HG03571 (cell line): ENCODE data around the gene RNF32.
"Not testable (repeated sequence)": the region's sequence is repeated elsewhere in the genome, so short reads cannot be mapped to it uniquely, and the experiment has no call there.

ENCODE experiments used
- ATAC-seq: cut with Tn5 transposase; IDR thresholded peaks from one replicate; pipeline ENCODE4 v1.9.1; 2021; ENCODE audit not compliant: unreplicated experiment

Gene RNF32

DNA sequence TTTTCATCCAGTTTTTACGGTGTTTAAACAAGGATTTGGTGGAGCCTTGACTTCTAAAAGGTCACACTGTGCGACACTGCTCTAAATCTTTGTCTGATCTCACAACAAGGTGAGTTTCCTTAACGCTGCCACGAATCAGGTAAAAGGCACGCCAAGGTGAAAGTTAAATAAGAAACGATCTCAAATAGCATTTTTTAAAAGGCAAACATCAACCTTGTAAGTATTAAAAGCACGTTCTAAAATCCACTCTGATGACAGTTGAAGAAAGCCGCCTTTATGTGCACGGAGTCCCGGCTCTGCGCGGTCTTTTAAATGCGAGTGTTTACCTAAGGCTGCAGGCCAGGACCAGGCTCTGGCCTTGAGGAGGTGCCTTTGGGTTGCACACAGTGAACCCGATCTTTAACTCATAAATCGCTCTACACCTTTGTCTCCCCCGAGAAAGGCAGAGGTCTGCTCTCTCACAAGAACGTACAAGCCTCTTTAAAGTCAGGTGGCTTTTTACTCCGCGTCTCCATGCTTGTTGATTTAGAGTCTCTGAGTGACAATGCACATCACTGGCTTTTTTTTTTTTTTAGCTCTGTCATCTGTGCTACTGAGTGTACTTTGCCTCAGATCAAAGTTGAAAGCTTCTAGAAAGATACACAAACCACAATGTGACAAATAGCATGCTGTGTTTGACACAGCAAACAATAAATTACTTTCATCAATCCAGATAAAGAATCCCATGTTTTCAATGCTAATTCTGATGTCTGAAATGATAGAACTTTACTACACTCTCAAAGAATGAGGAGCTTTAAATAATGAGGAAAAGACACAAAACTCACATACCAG, 25.9 kb upstream of the RNF32 start:
- ATAC-seq, result no peak

DNA sequence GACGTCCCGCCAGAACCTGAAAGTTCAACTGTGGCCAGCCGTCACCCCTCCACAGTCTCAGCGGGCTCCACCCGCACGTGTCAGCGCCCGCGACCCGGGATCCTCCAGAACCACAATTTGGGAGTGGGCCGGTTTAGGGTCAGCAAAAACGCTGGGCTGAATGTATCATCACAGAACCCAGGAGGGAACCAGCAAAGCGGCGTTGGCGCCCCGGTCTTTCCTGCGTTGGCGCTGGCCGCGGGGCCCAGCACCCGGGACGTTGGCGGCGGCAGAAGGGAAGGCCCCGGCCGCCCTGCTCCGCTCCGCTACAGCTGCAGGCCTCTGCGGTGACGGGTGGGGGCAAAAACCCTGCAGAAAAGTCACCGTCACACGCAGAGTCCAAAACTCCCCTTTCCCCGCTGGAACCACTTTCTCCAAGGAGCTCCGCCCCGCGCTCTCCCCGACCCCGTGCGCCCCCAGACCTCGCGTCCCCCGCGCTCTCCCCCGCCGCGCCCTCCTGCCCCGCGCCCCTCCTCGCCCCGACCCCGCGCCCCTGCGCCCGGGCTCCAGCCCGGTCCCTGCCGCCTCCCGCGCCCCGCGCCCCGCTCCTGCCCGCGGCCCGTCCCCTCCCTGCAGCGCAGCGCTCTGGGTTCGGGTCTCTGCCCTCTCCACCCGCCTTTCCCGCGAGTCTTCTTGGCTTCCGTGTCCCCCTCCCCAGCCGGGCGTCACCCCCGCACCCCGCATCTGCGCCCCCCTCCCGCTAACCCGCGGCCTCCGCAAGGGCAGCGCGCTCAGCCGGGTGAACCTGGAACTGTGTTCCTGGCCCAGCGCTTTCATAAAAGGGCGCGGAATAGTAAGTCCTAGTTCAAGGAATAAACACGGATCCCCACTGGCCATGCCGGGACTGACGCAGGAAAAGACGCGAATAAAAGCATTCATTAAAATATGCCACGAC, 24.0 kb upstream of the RNF32 start:
- ATAC-seq, result no peak

DNA sequence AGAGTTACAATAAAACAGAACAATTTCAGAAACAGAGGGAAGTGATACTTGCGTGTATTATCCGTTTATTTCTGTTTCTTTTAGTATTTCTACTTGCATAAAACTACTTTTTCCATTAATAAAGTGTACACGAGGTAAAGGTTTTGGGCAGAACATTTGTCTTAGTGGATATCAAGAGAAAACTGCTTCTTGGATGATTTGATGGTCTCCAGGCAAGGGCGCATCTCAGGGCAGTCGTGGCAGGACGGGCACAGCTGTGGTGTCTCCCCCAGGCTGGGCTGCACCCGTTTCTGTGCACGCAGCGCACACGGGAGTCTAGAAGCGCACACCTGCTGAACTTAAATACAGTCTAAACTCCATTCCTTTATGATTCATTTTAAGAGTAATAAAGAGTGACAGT, 23.4 kb upstream of the RNF32 start:
- ATAC-seq, result no peak

DNA sequence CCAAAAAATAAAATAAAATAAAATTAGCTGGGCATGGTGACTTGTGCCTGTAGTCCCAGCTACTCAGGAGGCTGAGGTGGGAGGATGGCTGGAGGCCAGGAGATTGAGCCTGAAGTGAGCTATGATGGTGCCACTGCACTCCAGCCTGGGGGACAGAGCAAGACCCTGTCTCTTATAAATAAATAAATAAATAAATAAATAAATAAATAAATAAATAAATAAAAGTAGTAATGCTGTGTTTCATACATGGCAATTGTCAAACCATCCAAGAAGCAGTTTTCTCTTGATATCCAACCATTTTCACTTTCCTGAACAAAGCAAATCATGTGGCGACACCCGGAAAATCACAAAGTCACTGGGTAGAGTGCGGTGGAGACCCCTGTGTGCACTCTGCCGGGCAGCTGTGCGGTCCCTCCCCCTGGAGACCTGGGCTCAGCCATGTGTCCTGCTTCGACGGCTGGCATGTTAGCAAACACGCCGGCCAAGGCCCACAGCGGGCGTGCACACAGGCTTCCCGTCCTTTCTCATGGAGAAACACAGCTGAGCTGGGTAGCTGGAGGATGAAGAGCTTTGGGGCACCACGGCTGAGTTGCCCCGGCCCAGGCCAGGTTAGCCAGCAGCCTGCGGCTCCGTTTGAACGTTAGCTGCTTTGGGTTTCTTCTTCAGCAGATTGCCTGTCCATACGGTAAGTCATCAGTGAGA, 22.3 kb upstream of the RNF32 start:
- no peak for ATAC-seq

DNA sequence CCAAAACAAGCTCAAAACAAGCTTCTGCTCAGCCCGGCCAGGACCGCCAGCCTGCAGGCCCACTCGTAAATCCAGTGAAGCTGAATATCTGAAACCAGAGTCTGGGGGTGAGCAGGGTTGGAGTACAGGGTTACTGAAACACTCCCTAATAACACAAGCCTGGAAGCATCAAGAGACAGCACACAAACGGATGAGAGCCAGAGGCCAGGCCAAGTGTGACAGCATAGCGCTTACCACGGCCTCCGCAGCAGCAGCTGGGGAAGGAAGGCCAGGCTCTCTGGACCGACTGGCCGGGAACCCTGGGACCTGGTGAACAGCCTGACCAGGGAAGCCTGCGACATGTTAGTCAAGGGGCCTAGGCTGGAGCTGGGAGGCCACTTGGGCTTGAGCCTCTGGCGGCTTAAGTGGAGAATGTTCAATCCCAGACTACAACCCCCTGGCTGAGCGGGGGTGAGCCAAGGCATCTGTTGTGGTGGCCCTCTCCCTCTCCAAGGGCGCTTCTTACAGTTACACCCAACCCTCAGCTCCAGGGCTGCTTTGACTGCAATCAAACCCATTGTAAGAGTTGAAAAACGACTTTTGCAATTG, 21.7 kb upstream of the RNF32 start:
- no peak for ATAC-seq

DNA sequence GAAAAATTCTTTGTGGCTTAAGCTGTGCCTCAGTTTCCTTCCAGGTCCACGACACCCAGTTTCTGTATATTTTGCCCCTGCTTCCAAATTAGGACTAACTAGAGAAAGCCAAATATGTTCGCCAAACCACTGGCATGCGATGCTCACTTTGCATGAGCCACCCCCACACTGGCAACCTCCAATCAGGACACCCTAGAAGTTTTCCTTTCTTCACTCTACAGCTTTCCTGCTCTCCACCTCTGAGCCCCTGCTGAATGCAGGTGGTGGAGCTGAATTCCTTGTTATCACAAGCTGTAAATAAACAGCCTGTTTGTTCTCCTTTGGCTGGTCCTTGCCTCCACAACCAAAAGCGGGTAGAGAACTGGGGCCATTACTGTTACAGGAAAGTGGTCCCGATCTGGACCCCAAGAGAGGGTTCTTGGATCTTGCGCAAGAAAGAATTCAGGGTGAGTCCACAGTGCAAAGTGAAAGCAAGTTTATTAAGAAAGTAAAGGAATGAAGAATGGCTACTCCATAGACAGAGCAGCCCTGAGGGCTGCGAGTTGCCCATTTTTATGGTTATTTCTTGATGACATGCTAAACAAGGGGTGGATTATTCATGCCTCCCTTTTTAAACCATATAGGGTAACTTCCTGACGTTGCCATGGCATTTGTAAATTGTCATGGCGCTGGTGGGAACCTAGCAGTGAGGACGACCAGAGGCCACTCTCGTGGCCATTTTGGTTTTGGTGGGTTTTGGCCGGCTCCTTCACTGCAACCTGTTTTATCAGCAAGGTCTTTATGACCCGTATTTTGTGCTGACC, 20.9 kb upstream of the RNF32 start:
- not testable (repeated sequence) for ATAC-seq

DNA sequence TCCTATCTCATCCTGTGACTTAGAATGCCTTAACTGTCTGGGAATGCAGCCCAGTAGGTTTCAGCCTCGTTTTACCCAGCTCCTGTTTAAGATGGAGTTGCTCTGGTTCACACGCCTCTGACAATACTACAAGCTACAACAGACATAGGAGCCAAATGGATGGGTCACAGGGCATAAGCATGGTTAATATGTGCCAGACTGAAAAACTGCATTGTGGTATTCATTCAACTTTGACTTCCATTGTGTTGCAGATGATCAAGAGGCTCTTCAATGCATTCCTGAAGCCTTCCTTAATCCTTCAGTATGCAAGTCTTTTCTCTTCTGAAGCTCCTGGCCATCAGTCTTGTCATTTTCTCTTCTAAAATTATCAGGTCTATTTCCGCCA, 20.3 kb upstream of the RNF32 start:
- no peak for ATAC-seq

DNA sequence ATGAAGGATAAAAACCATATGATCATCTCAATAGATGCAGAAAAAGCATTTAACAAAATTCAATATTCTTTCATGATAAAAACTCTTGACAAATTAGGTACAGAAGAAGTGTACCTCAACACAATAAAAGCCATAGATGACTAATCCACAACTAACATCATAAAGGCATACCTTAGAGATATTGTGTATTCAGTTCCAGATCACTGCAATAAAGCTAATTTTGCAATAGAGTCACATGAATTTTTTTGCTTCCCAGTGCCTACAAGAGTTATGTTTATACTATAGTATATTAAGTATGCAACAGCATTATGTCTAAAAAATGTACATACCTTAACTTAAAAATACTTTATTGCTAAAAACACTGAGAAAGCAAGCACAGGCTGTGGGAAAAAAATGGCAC, 18.9 kb upstream of the RNF32 start:
- no peak for ATAC-seq

DNA sequence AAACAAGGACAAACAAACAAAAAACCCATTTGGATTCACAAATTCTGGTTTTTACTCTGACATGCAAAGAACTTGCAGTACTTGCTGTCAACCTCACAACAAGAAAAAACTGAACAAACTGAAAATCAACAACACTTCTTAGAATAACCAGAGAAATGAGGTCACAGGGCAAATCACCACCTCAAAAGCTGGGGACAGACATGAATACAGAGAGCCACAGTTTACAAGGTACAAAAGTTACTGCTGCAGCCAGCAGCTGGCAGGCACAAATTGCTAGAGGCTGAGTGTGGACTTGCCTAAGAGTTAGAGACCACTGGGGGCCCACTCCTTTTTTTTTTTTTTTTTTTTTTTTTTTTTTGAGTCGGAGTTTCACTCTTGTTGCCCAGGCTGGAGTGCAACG, 15.0 kb upstream of the RNF32 start:
- ATAC-seq, result no peak

DNA sequence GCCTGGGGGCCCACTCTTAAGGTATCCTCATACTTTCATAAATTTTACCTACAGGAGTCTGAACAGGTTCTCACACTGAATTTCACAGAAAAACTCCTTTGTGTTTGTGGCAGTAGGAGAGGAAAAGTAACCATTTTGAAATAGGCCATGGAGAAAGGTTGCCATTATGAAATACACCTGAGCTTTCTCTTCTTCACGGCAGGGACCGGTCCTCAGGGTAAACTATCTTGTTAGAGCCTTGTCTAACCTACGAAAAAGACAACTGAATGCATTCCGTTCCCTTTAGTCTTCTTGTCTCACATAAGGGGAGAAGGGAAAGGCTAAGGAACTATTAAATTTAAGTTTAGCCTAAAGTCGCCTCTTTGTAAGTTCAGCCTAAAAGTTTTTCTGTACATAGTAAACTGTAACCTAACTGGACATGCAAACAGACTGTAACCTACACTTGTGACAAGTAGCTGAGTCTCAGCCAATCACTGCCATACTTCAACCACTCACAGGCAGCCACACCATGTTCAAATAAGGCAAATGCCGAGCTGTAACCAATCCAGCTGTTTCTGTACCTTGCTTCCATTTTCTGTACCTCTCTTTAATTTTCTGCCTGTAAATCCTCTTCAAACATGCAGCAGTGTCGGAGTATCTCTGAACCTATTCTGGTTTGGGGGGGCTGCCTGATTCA, 14.2 kb upstream of the RNF32 start:
- ATAC-seq, result no peak

DNA sequence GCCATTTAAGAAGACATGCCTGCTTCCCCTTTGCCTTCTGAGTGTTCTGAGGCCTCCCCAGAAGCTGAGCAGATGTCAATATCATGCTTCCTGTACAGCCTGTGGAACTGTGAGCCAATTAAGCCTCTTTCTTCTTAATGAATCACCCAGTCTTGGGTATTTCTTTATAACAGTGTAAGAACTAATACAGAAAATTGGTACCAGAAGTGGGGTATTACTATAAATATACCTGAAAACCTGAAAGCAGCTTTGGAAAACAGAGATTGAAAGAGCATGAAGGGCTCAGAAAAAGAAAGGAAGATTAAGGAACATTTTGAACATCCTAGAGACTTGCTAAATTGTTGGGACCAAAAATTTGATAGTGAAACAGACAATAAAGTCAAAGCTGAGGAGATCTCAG, 12.0 kb upstream of the RNF32 start:
- ATAC-seq, result no peak

DNA sequence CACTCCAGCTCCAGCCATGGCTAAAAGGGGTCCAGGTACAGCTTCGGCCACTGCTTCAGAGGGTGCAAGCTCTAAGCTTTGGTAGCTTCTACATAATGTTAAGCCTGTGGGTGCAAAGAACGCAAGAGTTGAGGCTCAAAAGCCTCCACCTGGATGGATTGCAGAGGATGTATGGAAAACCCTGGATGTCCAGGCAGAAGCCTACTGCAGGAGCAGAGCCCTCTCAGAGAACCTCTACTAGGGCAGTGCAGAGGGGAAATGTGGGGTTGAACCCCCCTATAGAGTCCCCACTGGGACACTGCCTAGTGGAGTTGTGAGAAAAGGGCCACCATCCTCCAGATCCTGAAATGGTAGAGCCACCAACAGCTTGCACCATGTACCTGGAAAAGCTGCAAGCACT, 10.7 kb upstream of the RNF32 start:
- ATAC-seq, result no peak

DNA sequence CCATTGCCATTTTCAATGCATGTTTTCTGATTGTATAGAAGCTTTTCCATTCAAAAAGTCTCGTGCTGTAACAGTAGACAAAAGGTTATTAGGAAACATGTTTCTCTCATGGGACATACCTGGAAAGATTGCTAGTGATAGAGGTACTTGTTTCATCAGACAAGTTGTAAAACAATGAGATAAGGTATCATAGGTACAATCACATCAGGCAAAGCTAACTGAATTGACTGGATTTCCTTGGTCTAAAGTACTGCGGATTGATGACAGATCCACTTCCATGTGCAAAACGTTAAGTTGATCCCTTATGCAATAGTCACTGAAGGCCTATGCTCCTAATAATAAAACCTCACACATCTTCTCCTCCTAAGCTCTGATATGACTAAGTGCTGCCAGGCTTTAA, 6.5 kb upstream of the RNF32 start:
- no peak for ATAC-seq

DNA sequence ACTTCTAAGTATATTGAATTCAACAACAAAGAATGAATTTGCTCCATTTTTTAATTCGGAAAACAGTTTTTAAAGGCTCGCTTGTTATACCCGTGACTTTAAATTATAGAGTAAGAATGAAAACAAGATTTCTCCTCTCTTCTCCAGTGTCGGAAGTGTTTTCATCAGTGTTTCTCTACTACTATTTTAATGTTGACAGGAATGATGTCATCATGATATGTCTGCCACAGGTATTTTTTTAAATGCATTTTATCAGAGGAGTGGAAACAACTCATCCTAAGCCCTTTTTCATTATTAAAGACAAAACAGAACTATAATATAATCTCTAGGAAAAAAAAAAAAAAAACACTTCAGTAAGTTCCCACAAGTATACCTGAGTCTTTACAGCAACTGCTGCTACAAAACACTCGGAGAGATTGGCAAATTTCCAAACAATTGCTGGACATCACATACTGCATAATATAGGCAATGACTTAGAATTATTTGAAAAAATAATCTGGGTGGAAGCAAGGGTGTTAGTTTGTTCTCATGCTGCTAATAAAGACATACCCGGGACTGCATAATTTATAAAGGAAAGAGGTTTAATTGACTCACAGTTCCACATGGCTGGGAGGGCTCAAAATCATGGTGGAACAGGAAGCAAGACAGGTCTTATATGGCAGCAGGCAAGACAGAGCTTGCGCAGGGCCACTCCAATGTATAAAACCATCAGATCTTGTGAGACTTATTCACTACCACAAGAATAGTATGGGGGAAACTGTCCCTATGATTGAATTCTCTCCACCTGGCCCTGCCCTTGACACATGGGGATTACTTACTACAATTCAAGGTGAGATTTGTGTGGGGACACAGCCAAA, 4.8 kb upstream of the RNF32 start:
- ATAC-seq, result no peak

DNA sequence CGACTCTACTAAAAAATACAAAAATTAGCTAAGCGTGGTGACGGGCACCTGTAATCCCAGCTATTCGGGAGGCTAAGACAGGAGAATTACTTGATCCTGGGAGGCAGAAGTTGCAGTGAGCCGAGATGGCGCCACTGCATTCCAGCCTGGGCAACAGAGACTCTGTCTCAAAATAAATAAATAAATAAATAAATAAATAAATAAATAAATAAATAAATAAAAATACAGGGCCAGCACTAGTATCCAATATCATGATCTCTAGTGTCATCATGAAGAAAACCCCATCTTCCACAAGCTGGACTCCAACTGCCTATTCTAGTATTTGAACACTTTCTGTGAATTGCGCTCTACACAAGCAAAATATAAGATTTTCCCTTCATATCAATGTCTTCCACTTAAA, 3.5 kb upstream of the RNF32 start:
- ATAC-seq, result not testable (repeated sequence)

DNA sequence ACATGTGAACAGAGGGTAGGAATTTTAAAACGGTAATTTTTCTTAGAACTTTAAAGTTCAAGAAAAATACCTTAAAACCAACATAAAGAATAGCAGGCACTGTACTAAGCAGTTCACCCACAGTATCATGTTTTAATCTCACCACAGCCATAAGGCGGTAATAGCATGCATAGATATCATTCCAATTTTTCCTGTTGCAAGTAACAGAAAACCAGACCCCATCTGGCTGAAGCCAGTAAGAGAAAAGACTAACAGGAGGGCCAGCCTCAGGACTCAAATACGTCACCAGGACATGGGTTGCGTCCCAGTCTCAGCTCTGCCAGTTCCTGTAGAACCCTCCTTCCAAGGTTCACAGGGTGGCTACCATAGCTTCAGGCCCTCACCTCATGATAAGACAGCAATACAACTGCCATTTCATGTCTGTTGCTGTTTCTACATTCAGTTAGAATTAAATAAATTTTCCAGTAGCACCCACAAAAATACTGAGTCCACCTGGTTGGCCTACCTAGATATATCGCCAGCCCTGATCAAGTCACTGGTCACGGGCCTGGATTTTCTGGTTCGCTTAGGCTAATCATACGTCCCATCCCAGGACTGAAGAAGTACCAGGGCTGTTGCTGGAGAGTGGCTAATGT, 2.0 kb upstream of the RNF32 start:
- no peak for ATAC-seq

DNA sequence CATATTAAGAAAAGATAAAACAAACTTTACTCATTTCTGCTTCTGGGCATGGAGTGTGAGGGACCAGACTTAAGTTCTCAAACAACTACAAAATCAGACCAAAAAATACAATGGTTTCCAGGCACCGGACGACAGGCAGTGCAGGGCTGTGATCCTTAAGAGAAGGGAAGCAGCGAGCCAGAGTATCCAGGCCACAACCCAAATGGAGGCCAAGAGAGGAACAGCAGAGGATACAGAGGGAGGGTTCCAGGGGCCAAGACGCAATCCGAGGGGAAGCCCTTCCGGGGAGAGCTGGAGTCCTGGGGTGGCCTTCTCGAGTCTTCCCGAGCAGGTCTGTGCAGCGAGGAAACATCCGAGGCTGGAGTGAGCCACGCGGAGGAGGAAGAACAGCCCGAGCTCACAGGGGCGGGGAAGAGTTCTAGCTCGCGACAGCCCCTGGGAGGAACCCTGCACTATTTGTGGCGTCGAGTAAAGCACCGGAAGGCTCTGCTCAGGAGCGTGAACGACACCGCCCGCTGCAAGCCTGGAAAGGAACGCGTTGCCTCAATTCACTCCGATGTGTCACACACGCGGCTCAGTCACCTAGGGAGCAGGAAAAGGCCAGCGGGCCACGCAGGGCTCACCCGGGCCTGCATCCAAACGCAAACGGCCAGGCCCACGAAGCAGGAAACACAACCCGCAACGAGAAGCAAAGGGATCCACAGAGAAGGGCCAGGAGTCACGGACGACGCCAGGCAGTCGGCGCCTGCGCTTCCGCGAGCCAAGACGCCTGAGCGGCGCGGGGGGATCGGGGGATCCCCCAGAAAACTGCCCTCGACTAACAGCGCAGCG, 933 bp upstream of the RNF32 start:
- ATAC-seq, result no peak
